HG03565 (cell line): ENCODE data around the gene SYNGR4.
"Not testable (repeated sequence)": the region's sequence is repeated elsewhere in the genome, so short reads cannot be mapped to it uniquely, and the experiment has no call there.

Source experiments
- ATAC-seq: cut with Tn5 transposase; IDR thresholded peaks from one replicate; pipeline ENCODE4 v1.9.1; 2021; ENCODE audit warnings: mild to moderate bottlenecking, moderate library complexity; ENCODE audit not compliant: unreplicated experiment

Gene SYNGR4

GRCh38 chr19:48363810-48364597, at the start of gene SYNGR4, which contains the start of gene TMEM143:
Gene SYNGR4 (plus strand): TSS chr19:48364367. CDS start chr19:48365843, 1,476 bp downstream.
Gene TMEM143 (minus strand): TSS chr19:48363940. CDS start chr19:48363920, 20 bp downstream.
- peak; percentile 71 for ATAC-seq

- ATAC-seq, result no peak
Measured at GRCh38 chr19:48315712-48316111, 48.5 kb upstream of the SYNGR4 start.

- not testable (repeated sequence) for ATAC-seq
Measured at GRCh38 chr19:48317708-48317960, 46.5 kb upstream of the SYNGR4 start.

- ATAC-seq, result no peak
Measured at GRCh38 chr19:48318286-48318987, 45.7 kb upstream of the SYNGR4 start.

GRCh38 chr19:48319647-48320541, 44.3 kb upstream of the SYNGR4 start:
- ATAC-seq, result no peak

GRCh38 chr19:48321372-48321621, 42.9 kb upstream of the SYNGR4 start:
- ATAC-seq, result no peak

GRCh38 chr19:48321622-48322591, 42.3 kb upstream of the SYNGR4 start:
- peak; percentile 47 for ATAC-seq

GRCh38 chr19:48325265-48325910, 38.8 kb upstream of the SYNGR4 start, which contains the start of gene EMP3:
Gene EMP3 (plus strand): TSS chr19:48325552. CDS start chr19:48326845, 1,293 bp downstream.
- no peak for ATAC-seq

GRCh38 chr19:48329167-48329891, 34.8 kb upstream of the SYNGR4 start:
- no peak for ATAC-seq

GRCh38 chr19:48330012-48330681, 34.0 kb upstream of the SYNGR4 start:
- peak; percentile 23 for ATAC-seq

GRCh38 chr19:48332351-48332661, 31.9 kb upstream of the SYNGR4 start:
- ATAC-seq, result no peak

GRCh38 chr19:48332662-48333466, 31.3 kb upstream of the SYNGR4 start:
- peak; percentile 59 for ATAC-seq

- peak; percentile 52 for ATAC-seq
Measured at GRCh38 chr19:48333467-48334384, 30.4 kb upstream of the SYNGR4 start.

GRCh38 chr19:48338253-48338755, 25.9 kb upstream of the SYNGR4 start:
- no peak for ATAC-seq

GRCh38 chr19:48338802-48339503, 25.2 kb upstream of the SYNGR4 start:
- ATAC-seq, result no peak

- no peak for ATAC-seq
Measured at GRCh38 chr19:48340995-48341394, 23.2 kb upstream of the SYNGR4 start.
